Activated naive CD4-positive, alpha-beta T cell treated with anti-CD3 and anti-CD28 coated beads, Interleukin-2, amount 50 U/mL, for 24 hours (primary cell): ENCODE results near the gene AUTS2.

Source experiments
- H3K27ac Mint-ChIP-seq: one replicate; pipeline ENCODE4 v1.8.0; 2021; ENCODE audit warnings: mild to moderate bottlenecking, mixed read lengths
- H3K27me3 Mint-ChIP-seq: one replicate; pipeline ENCODE4 v1.8.0; 2021; ENCODE audit warnings: mixed read lengths
- H3K36me3 Mint-ChIP-seq: one replicate; pipeline ENCODE4 v1.8.0; 2021; ENCODE audit warnings: mixed read lengths
- H3K4me1 Mint-ChIP-seq: one replicate; pipeline ENCODE4 v1.8.0; 2021; ENCODE audit warnings: mixed read lengths
- H3K4me3 Mint-ChIP-seq: one replicate; pipeline ENCODE4 v1.8.0; 2021; ENCODE audit warnings: mild to moderate bottlenecking, mixed read lengths
- H3K9me3 Mint-ChIP-seq: one replicate; pipeline ENCODE4 v1.8.0; 2021; ENCODE audit warnings: mixed read lengths

Gene AUTS2

GRCh38 chr7:69696686-69697685, 98.7 kb downstream of the AUTS2 start:
- no peaks in the 10 kb centered on the region for H3K9me3 Mint-ChIP-seq
- no peaks in the 10 kb centered on the region for H3K36me3 Mint-ChIP-seq
- H3K4me3 Mint-ChIP-seq: no peak overlapping the region
- peaks cover 3% of the 10 kb centered on the region for H3K27me3 Mint-ChIP-seq
- H3K27ac Mint-ChIP-seq: no peak overlapping the region
- peaks cover 4% of the 10 kb centered on the region for H3K4me1 Mint-ChIP-seq

- Mint-ChIP-seq H3K36me3 (no peaks in the 10 kb centered on the region), H3K4me3 (no peak overlapping the region), H3K9me3 (no peaks in the 10 kb centered on the region), H3K27ac (no peak overlapping the region), H3K27me3 (peaks cover 3% of the 10 kb centered on the region), H3K4me1 (peaks cover 4% of the 10 kb centered on the region)
Observed at GRCh38 chr7:69698109-69698825, 100.0 kb downstream of the AUTS2 start.

GRCh38 chr7:69699931-69700330, 101.7 kb downstream of the AUTS2 start:
- H3K4me1 Mint-ChIP-seq: peaks cover 4% of the 10 kb centered on the region
- H3K36me3 Mint-ChIP-seq: no peaks in the 10 kb centered on the region
- no peaks in the 10 kb centered on the region for H3K27me3 Mint-ChIP-seq
- no peak overlapping the region for H3K4me3 Mint-ChIP-seq
- H3K9me3 Mint-ChIP-seq: no peaks in the 10 kb centered on the region
- no peak overlapping the region for H3K27ac Mint-ChIP-seq

GRCh38 chr7:69700331-69700730, 102.1 kb downstream of the AUTS2 start:
- H3K36me3 Mint-ChIP-seq: no peaks in the 10 kb centered on the region
- H3K27me3 Mint-ChIP-seq: no peaks in the 10 kb centered on the region
- no peaks in the 10 kb centered on the region for H3K9me3 Mint-ChIP-seq
- no peak overlapping the region for H3K4me3 Mint-ChIP-seq
- no peak overlapping the region for H3K27ac Mint-ChIP-seq
- H3K4me1 Mint-ChIP-seq: peaks cover 4% of the 10 kb centered on the region

GRCh38 chr7:69701288-69701687, 103.0 kb downstream of the AUTS2 start:
- Mint-ChIP-seq H3K27me3 (no peaks in the 10 kb centered on the region), H3K27ac (no peak overlapping the region), H3K9me3 (no peaks in the 10 kb centered on the region), H3K4me3 (no peak overlapping the region), H3K4me1 (no peaks in the 10 kb centered on the region), H3K36me3 (no peaks in the 10 kb centered on the region)

- H3K9me3 Mint-ChIP-seq: no peaks in the 10 kb centered on the region
- no peaks in the 10 kb centered on the region for H3K36me3 Mint-ChIP-seq
- H3K4me1 Mint-ChIP-seq: no peaks in the 10 kb centered on the region
- H3K27me3 Mint-ChIP-seq: no peaks in the 10 kb centered on the region
- H3K4me3 Mint-ChIP-seq: no peak overlapping the region
- H3K27ac Mint-ChIP-seq: no peak overlapping the region
Observed at GRCh38 chr7:69702357-69702756, 104.1 kb downstream of the AUTS2 start.

- H3K27ac Mint-ChIP-seq: no peak overlapping the region
- no peaks in the 10 kb centered on the region for H3K9me3 Mint-ChIP-seq
- no peaks in the 10 kb centered on the region for H3K36me3 Mint-ChIP-seq
- no peaks in the 10 kb centered on the region for H3K4me1 Mint-ChIP-seq
- H3K27me3 Mint-ChIP-seq: no peaks in the 10 kb centered on the region
- no peak overlapping the region for H3K4me3 Mint-ChIP-seq
Observed at GRCh38 chr7:69703099-69703498, 104.8 kb downstream of the AUTS2 start.

GRCh38 chr7:69706070-69706469, 107.8 kb downstream of the AUTS2 start:
- no peak overlapping the region for H3K27ac Mint-ChIP-seq
- no peaks in the 10 kb centered on the region for H3K4me1 Mint-ChIP-seq
- no peaks in the 10 kb centered on the region for H3K36me3 Mint-ChIP-seq
- H3K9me3 Mint-ChIP-seq: no peaks in the 10 kb centered on the region
- no peaks in the 10 kb centered on the region for H3K27me3 Mint-ChIP-seq
- no peak overlapping the region for H3K4me3 Mint-ChIP-seq

- Mint-ChIP-seq H3K4me3 (no peak overlapping the region), H3K36me3 (no peaks in the 10 kb centered on the region), H3K4me1 (no peaks in the 10 kb centered on the region), H3K27ac (no peak overlapping the region), H3K9me3 (no peaks in the 10 kb centered on the region), H3K27me3 (no peaks in the 10 kb centered on the region)
Observed at GRCh38 chr7:69708857-69709256, 110.6 kb downstream of the AUTS2 start.

- H3K27ac Mint-ChIP-seq: no peak overlapping the region
- H3K9me3 Mint-ChIP-seq: no peaks in the 10 kb centered on the region
- no peaks in the 10 kb centered on the region for H3K4me1 Mint-ChIP-seq
- no peak overlapping the region for H3K4me3 Mint-ChIP-seq
- no peaks in the 10 kb centered on the region for H3K27me3 Mint-ChIP-seq
- H3K36me3 Mint-ChIP-seq: no peaks in the 10 kb centered on the region
Observed at GRCh38 chr7:69710768-69711438, 112.6 kb downstream of the AUTS2 start.

- Mint-ChIP-seq H3K36me3 (no peaks in the 10 kb centered on the region), H3K4me1 (no peaks in the 10 kb centered on the region), H3K9me3 (no peaks in the 10 kb centered on the region), H3K27me3 (peaks cover 3% of the 10 kb centered on the region), H3K27ac (no peak overlapping the region), H3K4me3 (no peak overlapping the region)
Observed at GRCh38 chr7:69714886-69715576, 116.8 kb downstream of the AUTS2 start.

GRCh38 chr7:69717221-69717620, 118.9 kb downstream of the AUTS2 start:
- no peaks in the 10 kb centered on the region for H3K9me3 Mint-ChIP-seq
- no peak overlapping the region for H3K27ac Mint-ChIP-seq
- H3K4me3 Mint-ChIP-seq: no peak overlapping the region
- H3K27me3 Mint-ChIP-seq: peaks cover 3% of the 10 kb centered on the region
- no peaks in the 10 kb centered on the region for H3K36me3 Mint-ChIP-seq
- no peaks in the 10 kb centered on the region for H3K4me1 Mint-ChIP-seq

- peaks cover 3% of the 10 kb centered on the region for H3K27me3 Mint-ChIP-seq
- H3K4me1 Mint-ChIP-seq: no peaks in the 10 kb centered on the region
- H3K27ac Mint-ChIP-seq: no peak overlapping the region
- H3K9me3 Mint-ChIP-seq: no peaks in the 10 kb centered on the region
- H3K4me3 Mint-ChIP-seq: no peak overlapping the region
- no peaks in the 10 kb centered on the region for H3K36me3 Mint-ChIP-seq
Observed at GRCh38 chr7:69719717-69720116, 121.4 kb downstream of the AUTS2 start.

- no peaks in the 10 kb centered on the region for H3K36me3 Mint-ChIP-seq
- H3K4me3 Mint-ChIP-seq: no peak overlapping the region
Observed at GRCh38 chr7:69722843-69723242, 124.6 kb downstream of the AUTS2 start.

GRCh38 chr7:69723663-69724062, 125.4 kb downstream of the AUTS2 start:
- Mint-ChIP-seq H3K36me3 (no peaks in the 10 kb centered on the region), H3K9me3 (peaks cover 7% of the 10 kb centered on the region), H3K27ac (no peak overlapping the region), H3K4me3 (no peak overlapping the region), H3K27me3 (no peaks in the 10 kb centered on the region), H3K4me1 (no peaks in the 10 kb centered on the region)

More at GRCh38 chr7:69722843-69723242, 124.6 kb downstream of the AUTS2 start:
- Mint-ChIP-seq H3K4me1 (no peaks in the 10 kb centered on the region), H3K27me3 (no peaks in the 10 kb centered on the region), H3K9me3 (peaks cover 7% of the 10 kb centered on the region), H3K27ac (no peak overlapping the region)
